ENCODE measurements around the gene RAPH1. TPM values are rescaled to one million over a fixed set of nuclear protein-coding genes. Genes with fewer than 3 reads are reported as not detected.

RAPH1 gene
- total RNA-seq, 1 donor from 2014 or later = 25.7 TPM

GRCh38 chr2:203427061-203427460 is 108.0 kb downstream of the RAPH1 start:
- H3K4me3 Mint-ChIP-seq = no peak overlapping the region
- H3K27ac Mint-ChIP-seq = no peak overlapping the region
- DNase-seq (ENCODE audit: extremely low spot score, unreplicated experiment) = no peak
- H3K27me3 Mint-ChIP-seq = no peaks in the 10 kb centered on the region
- peaks cover 29% of the 10 kb centered on the region for H3K36me3 Mint-ChIP-seq
- TF ChIP-seq CTCF (conservative IDR thresholded peaks at IDR 0.05) = no peak
- no peaks in the 10 kb centered on the region for H3K4me1 Mint-ChIP-seq (ENCODE audit: unreplicated experiment)
- H3K9me3 Mint-ChIP-seq = no peaks in the 10 kb centered on the region

- Mint-ChIP-seq H3K4me3 (no peak overlapping the region), H3K4me1 (ENCODE audit: unreplicated experiment) (no peaks in the 10 kb centered on the region), H3K27ac (no peak overlapping the region), H3K9me3 (no peaks in the 10 kb centered on the region), H3K27me3 (no peaks in the 10 kb centered on the region), H3K36me3 (peaks cover 50% of the 10 kb centered on the region)
- no peak for TF ChIP-seq CTCF (conservative IDR thresholded peaks at IDR 0.05)
- no peak for DNase-seq (ENCODE audit: extremely low spot score, unreplicated experiment)
Observed at GRCh38 chr2:203418271-203418670, 116.8 kb downstream of the RAPH1 start.

- no peak overlapping the region for H3K27ac Mint-ChIP-seq
- no peaks in the 10 kb centered on the region for H3K9me3 Mint-ChIP-seq
- peaks cover 54% of the 10 kb centered on the region for H3K36me3 Mint-ChIP-seq
- TF ChIP-seq CTCF (conservative IDR thresholded peaks at IDR 0.05) = no peak
- H3K4me1 Mint-ChIP-seq (ENCODE audit: unreplicated experiment) = no peaks in the 10 kb centered on the region
- H3K27me3 Mint-ChIP-seq = no peaks in the 10 kb centered on the region
- H3K4me3 Mint-ChIP-seq = no peak overlapping the region
- DNase-seq (ENCODE audit: extremely low spot score, unreplicated experiment) = no peak
Observed at GRCh38 chr2:203413796-203414195, 121.3 kb downstream of the RAPH1 start.

- TF ChIP-seq CTCF (conservative IDR thresholded peaks at IDR 0.05) = no peak
- Mint-ChIP-seq H3K4me3 (no peak overlapping the region), H3K36me3 (peaks cover 46% of the 10 kb centered on the region), H3K9me3 (no peaks in the 10 kb centered on the region), H3K4me1 (ENCODE audit: unreplicated experiment) (no peaks in the 10 kb centered on the region), H3K27ac (no peak overlapping the region), H3K27me3 (no peaks in the 10 kb centered on the region)
- no peak for DNase-seq (ENCODE audit: extremely low spot score, unreplicated experiment)
Observed at GRCh38 chr2:203412546-203413331, 122.4 kb downstream of the RAPH1 start.

- DNase-seq (ENCODE audit: extremely low spot score, unreplicated experiment) = no peak
- no peaks in the 10 kb centered on the region for H3K9me3 Mint-ChIP-seq
- H3K27me3 Mint-ChIP-seq = no peaks in the 10 kb centered on the region
- H3K36me3 Mint-ChIP-seq = peaks cover 45% of the 10 kb centered on the region
- H3K27ac Mint-ChIP-seq = no peak overlapping the region
- H3K4me1 Mint-ChIP-seq (ENCODE audit: unreplicated experiment) = no peaks in the 10 kb centered on the region
- no peak overlapping the region for H3K4me3 Mint-ChIP-seq
- no peak for TF ChIP-seq CTCF (conservative IDR thresholded peaks at IDR 0.05)
Observed at GRCh38 chr2:203407496-203407895, 127.6 kb downstream of the RAPH1 start.

Measured in type B pancreatic cell (in vitro differentiated cells).